ENCODE results near the gene BRD4.
A peak's percentile ranks its signal among the peaks of the same experiment; 100 is the strongest.

Gene BRD4

DNA sequence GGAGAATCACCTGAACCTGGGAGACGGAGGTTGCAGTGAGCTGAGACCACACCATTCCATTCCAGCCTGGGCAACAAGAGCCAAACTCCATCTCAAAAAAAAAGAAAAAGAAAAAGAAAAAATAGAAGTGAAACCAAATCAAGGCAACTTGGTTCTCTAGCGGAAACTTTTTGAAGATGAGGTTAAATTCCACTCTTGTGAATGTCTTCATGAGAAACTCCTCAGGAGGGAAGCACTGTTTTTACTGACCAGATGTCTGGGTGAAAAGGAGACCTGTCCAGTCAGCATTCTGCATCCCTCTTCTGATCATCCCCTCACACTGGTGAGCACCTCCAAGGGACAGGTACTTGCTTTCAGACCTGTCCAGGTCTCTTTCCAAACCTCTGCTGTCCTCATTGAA is 15.8 kb downstream of the BRD4 start:
- Histone ChIP-seq H2BK12ac (ENCODE audit: low read length) (no peak overlapping the region), H2AK5ac (ENCODE audit: low read depth, low read length) (no peak overlapping the region), H4K91ac (ENCODE audit: low read depth, low read length, poor library complexity) (no peak overlapping the region), H3K79me1 (ENCODE audit: low read depth, low read length) (peaks cover 16% of the 10 kb centered on the region), H3K27ac (replicated peaks; ENCODE audit: low read length) (no peak overlapping the region), H3K18ac (ENCODE audit: low read length) (no peak overlapping the region), H3K27me3 (ENCODE audit: control insufficient read depth in 3 of 3, insufficient read depth in 3 of 3, low read depth in 1 of 3, low read length in 3 of 3) (peaks cover 0 to 2% (median 0%) of the 10 kb centered on the region in 3 experiments), H3K23ac (ENCODE audit: low read depth, low read length, poor library complexity) (no peak overlapping the region), H2BK120ac (ENCODE audit: low read depth, low read length) (no peak overlapping the region), H3K36me3 (replicated peaks in 1 of 2; ENCODE audit: control insufficient read depth in 2 of 2, insufficient read depth in 2 of 2, low read length in 2 of 2) (peaks cover 9 to 40% of the 10 kb centered on the region in 2 donors), H3K9me3 (replicated peaks in 1 of 2; ENCODE audit: control insufficient read depth in 2 of 2, insufficient read depth in 1 of 2, low read depth in 1 of 2, low read length in 2 of 2) (peaks cover 0 to 2% of the 10 kb centered on the region in 2 donors), H2AFZ (ENCODE audit: low read length) (no peak overlapping the region), H2BK15ac (ENCODE audit: low read length) (no peak overlapping the region), H3K9ac (ENCODE audit: low read depth, low read length, poor library complexity) (peak overlapping the region; percentile 51), H3K14ac (ENCODE audit: low read length) (no peak overlapping the region), H3K4me1 (ENCODE audit: control insufficient read depth in 2 of 2, insufficient read depth in 1 of 2, low read depth in 1 of 2, low read length in 2 of 2) (peaks cover 0 to 16% of the 10 kb centered on the region in 2 donors), H2BK5ac (ENCODE audit: low read length) (no peak overlapping the region), H3K4me2 (ENCODE audit: insufficient read depth, low read length, poor library complexity, severe bottlenecking) (no peak overlapping the region), H3K4me3 (ENCODE audit: low read length in 2 of 2) (no peak overlapping the region), H4K8ac (ENCODE audit: low read depth, low read length) (no peak overlapping the region), H3K4ac (ENCODE audit: low read length) (no peak overlapping the region)
- DNase-seq (ENCODE audit: low spot score) = no peak
- WGBS, 2 donors (ENCODE audit: extremely low coverage in 2 of 2, insufficient read length in 2 of 2, insufficient replicate concordance in 1 of 2) = no CpG with 5 or more reads among the region's 2 CpGs

DNA sequence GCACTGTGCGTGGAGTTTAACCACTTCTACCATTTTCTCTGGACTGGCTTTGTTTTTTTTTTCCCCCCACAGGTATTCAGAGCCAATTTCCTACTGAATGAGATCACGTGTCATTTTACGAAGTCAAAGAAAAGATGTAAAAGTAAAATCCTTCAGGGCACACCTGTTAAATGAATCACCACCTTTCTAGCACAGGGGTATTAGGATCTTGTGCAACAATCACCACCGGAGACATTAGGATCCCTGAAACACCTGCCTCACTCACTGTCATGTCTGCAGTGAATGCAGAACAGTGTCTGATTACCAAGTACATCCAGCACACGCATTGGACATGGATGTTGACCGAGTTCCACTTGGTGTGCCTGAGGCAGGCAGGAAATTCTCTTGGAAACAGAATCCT is 17.2 kb downstream of the BRD4 start:
- H2BK15ac ChIP-seq (ENCODE audit: low read length) = no peak overlapping the region
- no peak overlapping the region for H3K9ac ChIP-seq (ENCODE audit: low read depth, low read length, poor library complexity)
- H4K8ac ChIP-seq (ENCODE audit: low read depth, low read length) = no peak overlapping the region
- H3K4me3 ChIP-seq (ENCODE audit: low read length in 2 of 2) = no peak overlapping the region
- H3K27me3 ChIP-seq (ENCODE audit: control insufficient read depth in 3 of 3, insufficient read depth in 3 of 3, low read depth in 1 of 3, low read length in 3 of 3) = peaks cover 0 to 2% (median 0%) of the 10 kb centered on the region in 3 experiments
- no peak overlapping the region for H4K91ac ChIP-seq (ENCODE audit: low read depth, low read length, poor library complexity)
- no peak overlapping the region for H3K23ac ChIP-seq (ENCODE audit: low read depth, low read length, poor library complexity)
- peaks cover 0 to 2% of the 10 kb centered on the region in 2 donors for H3K9me3 ChIP-seq (replicated peaks in 1 of 2; ENCODE audit: control insufficient read depth in 2 of 2, insufficient read depth in 1 of 2, low read depth in 1 of 2, low read length in 2 of 2)
- H3K4ac ChIP-seq (ENCODE audit: low read length) = no peak overlapping the region
- no peak for DNase-seq (ENCODE audit: low spot score)
- no CpG with 5 or more reads among the region's 6 CpGs for WGBS, 2 donors (ENCODE audit: extremely low coverage in 2 of 2, insufficient read length in 2 of 2, insufficient replicate concordance in 1 of 2)
- no peak overlapping the region for H3K14ac ChIP-seq (ENCODE audit: low read length)
- H2BK120ac ChIP-seq (ENCODE audit: low read depth, low read length) = no peak overlapping the region
- H3K4me1 ChIP-seq (ENCODE audit: control insufficient read depth in 2 of 2, insufficient read depth in 1 of 2, low read depth in 1 of 2, low read length in 2 of 2) = peaks cover 0 to 15% of the 10 kb centered on the region in 2 donors
- H3K27ac ChIP-seq (replicated peaks; ENCODE audit: low read length) = no peak overlapping the region
- no peak overlapping the region for H3K4me2 ChIP-seq (ENCODE audit: insufficient read depth, low read length, poor library complexity, severe bottlenecking)
- H2BK12ac ChIP-seq (ENCODE audit: low read length) = no peak overlapping the region
- H2AK5ac ChIP-seq (ENCODE audit: low read depth, low read length) = no peak overlapping the region
- no peak overlapping the region for H3K18ac ChIP-seq (ENCODE audit: low read length)
- peaks cover 9 to 39% of the 10 kb centered on the region in 2 donors for H3K36me3 ChIP-seq (replicated peaks in 1 of 2; ENCODE audit: control insufficient read depth in 2 of 2, insufficient read depth in 2 of 2, low read length in 2 of 2)
- H2AFZ ChIP-seq (ENCODE audit: low read length) = no peak overlapping the region
- H3K79me1 ChIP-seq (ENCODE audit: low read depth, low read length) = peaks cover 16% of the 10 kb centered on the region
- no peak overlapping the region for H2BK5ac ChIP-seq (ENCODE audit: low read length)

DNA sequence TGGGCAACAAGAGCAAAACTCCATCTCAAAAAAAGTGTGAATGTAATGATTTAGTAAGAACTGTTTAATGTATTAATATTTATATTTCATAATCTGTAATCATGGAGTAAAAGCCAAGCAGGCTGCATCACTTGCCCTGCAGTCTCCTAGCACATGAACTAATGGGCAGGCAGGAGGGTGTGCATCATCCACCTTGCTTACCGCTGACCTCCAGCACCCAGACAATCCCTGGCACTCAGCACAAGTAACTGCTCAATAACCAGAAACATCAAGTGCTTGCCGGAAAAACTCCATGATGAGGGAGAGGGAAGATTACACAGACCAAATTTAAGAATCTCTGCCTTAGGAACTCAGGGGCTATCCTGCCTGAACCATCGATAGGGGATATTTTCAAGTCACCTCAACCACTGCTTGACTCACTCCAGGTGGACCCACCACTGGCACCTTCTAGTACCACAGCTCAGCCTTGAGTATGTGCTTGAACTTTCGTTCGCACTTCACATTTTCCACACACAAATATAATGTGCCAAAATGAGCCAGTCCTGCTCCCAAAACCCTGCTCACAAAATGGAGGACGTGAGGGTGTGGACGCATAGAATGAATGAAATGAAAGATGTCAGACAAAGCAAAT is 18.6 kb downstream of the BRD4 start:
- H3K4me1 ChIP-seq (ENCODE audit: control insufficient read depth in 2 of 2, insufficient read depth in 1 of 2, low read depth in 1 of 2, low read length in 2 of 2) = peaks cover 0 to 15% of the 10 kb centered on the region in 2 donors
- DNase-seq (ENCODE audit: low spot score) = no peak

DNA sequence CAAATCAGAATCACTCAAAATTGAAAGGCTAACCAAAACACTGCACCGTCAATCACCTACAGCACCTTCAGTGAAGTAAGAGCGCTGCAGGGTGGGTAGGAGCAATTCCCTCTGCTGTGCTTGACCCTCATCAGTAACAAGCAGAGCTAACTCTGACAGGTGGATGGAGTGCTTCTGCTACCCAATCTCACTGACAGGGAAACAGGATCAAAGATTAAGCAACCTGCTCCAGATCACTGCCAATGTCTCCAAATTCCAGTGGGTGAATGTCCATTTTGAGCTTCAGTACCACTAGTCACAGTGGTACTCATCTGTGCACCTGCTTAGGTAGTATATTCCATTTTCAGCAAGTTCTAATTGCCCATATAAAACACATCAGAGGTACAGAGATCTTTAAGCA is 25.2 kb downstream of the BRD4 start:
- DNase-seq (ENCODE audit: low spot score) = no peak
- H2BK15ac ChIP-seq (ENCODE audit: low read length) = no peak overlapping the region
- no peak overlapping the region for H3K27ac ChIP-seq (replicated peaks; ENCODE audit: low read length)
- H3K79me1 ChIP-seq (ENCODE audit: low read depth, low read length) = peaks cover 10% of the 10 kb centered on the region
- H3K9ac ChIP-seq (ENCODE audit: low read depth, low read length, poor library complexity) = no peak overlapping the region
- no peak overlapping the region for H4K8ac ChIP-seq (ENCODE audit: low read depth, low read length)
- H3K4ac ChIP-seq (ENCODE audit: low read length) = no peak overlapping the region
- no peak overlapping the region for H2AFZ ChIP-seq (ENCODE audit: low read length)
- H3K14ac ChIP-seq (ENCODE audit: low read length) = no peak overlapping the region
- no peak overlapping the region for H2AK5ac ChIP-seq (ENCODE audit: low read depth, low read length)
- H2BK5ac ChIP-seq (ENCODE audit: low read length) = no peak overlapping the region
- WGBS, 2 donors (ENCODE audit: extremely low coverage in 2 of 2, insufficient read length in 2 of 2, insufficient replicate concordance in 1 of 2) = no CpG with 5 or more reads among the region's 2 CpGs
- no peak overlapping the region for H2BK120ac ChIP-seq (ENCODE audit: low read depth, low read length)
- peaks cover 13 to 38% of the 10 kb centered on the region in 2 donors for H3K9me3 ChIP-seq (replicated peaks in 1 of 2; ENCODE audit: control insufficient read depth in 2 of 2, insufficient read depth in 1 of 2, low read depth in 1 of 2, low read length in 2 of 2)
- no peak overlapping the region for H3K4me2 ChIP-seq (ENCODE audit: insufficient read depth, low read length, poor library complexity, severe bottlenecking)
- no peak overlapping the region for H2BK12ac ChIP-seq (ENCODE audit: low read length)
- no peak overlapping the region for H3K18ac ChIP-seq (ENCODE audit: low read length)
- H4K91ac ChIP-seq (ENCODE audit: low read depth, low read length, poor library complexity) = no peak overlapping the region
- no peaks in the 10 kb centered on the region for H3K27me3 ChIP-seq (ENCODE audit: control insufficient read depth in 3 of 3, insufficient read depth in 3 of 3, low read depth in 1 of 3, low read length in 3 of 3)
- H3K4me3 ChIP-seq (ENCODE audit: low read length in 2 of 2) = peak overlapping the region in 1 of 2 donors; percentile 13
- H3K36me3 ChIP-seq (replicated peaks in 1 of 2; ENCODE audit: control insufficient read depth in 2 of 2, insufficient read depth in 2 of 2, low read length in 2 of 2) = peaks cover 2 to 25% of the 10 kb centered on the region in 2 donors
- H3K23ac ChIP-seq (ENCODE audit: low read depth, low read length, poor library complexity) = no peak overlapping the region
- peaks cover 0 to 3% of the 10 kb centered on the region in 2 donors for H3K4me1 ChIP-seq (ENCODE audit: control insufficient read depth in 2 of 2, insufficient read depth in 1 of 2, low read depth in 1 of 2, low read length in 2 of 2)

More for the DNA sequence above, 18.6 kb downstream of the BRD4 start:
- Histone ChIP-seq H2BK120ac (ENCODE audit: low read depth, low read length) (no peak overlapping the region), H2BK5ac (ENCODE audit: low read length) (no peak overlapping the region), H2AK5ac (ENCODE audit: low read depth, low read length) (no peak overlapping the region), H2BK12ac (ENCODE audit: low read length) (no peak overlapping the region), H4K91ac (ENCODE audit: low read depth, low read length, poor library complexity) (no peak overlapping the region), H3K79me1 (ENCODE audit: low read depth, low read length) (peaks cover 16% of the 10 kb centered on the region), H3K4ac (ENCODE audit: low read length) (no peak overlapping the region), H3K9me3 (replicated peaks in 1 of 2; ENCODE audit: control insufficient read depth in 2 of 2, insufficient read depth in 1 of 2, low read depth in 1 of 2, low read length in 2 of 2) (peaks cover 0 to 2% of the 10 kb centered on the region in 2 donors), H2AFZ (ENCODE audit: low read length) (no peak overlapping the region), H3K4me2 (ENCODE audit: insufficient read depth, low read length, poor library complexity, severe bottlenecking) (no peak overlapping the region), H3K23ac (ENCODE audit: low read depth, low read length, poor library complexity) (no peak overlapping the region), H3K36me3 (replicated peaks in 1 of 2; ENCODE audit: control insufficient read depth in 2 of 2, insufficient read depth in 2 of 2, low read length in 2 of 2) (peaks cover 9 to 37% of the 10 kb centered on the region in 2 donors), H4K8ac (ENCODE audit: low read depth, low read length) (no peak overlapping the region), H2BK15ac (ENCODE audit: low read length) (no peak overlapping the region), H3K9ac (ENCODE audit: low read depth, low read length, poor library complexity) (no peak overlapping the region), H3K18ac (ENCODE audit: low read length) (no peak overlapping the region), H3K27ac (replicated peaks; ENCODE audit: low read length) (no peak overlapping the region), H3K4me3 (ENCODE audit: low read length in 2 of 2) (no peak overlapping the region), H3K14ac (ENCODE audit: low read length) (no peak overlapping the region), H3K27me3 (ENCODE audit: control insufficient read depth in 3 of 3, insufficient read depth in 3 of 3, low read depth in 1 of 3, low read length in 3 of 3) (peaks cover 0 to 2% (median 0%) of the 10 kb centered on the region in 3 experiments)
- WGBS, 2 donors (ENCODE audit: extremely low coverage in 2 of 2, insufficient read length in 2 of 2, insufficient replicate concordance in 1 of 2) = no CpG with 5 or more reads among the region's 7 CpGs
